OCI-LY7 (cell line): ENCODE data around the gene CDK5RAP3. TPM values are rescaled to one million over a fixed set of nuclear protein-coding genes. Genes with fewer than 3 reads are reported as not detected.

Experiments used
- BruUV-seq: library from RNA; stranded (reverse); fragments of 400-500 nt; replicated peaks from 2 replicates; lab custom pipeline; 2021; lab: Mats Ljungman, UMichigan
- CTCF ChIA-PET: fragments of 300-600 bp; sonication (Branson Sonifier 250); formaldehyde crosslinking; loops from one replicate; lab custom pipeline; 2022; ENCODE audit warnings: antibody characterized with exemption; ENCODE audit not compliant: unreplicated experiment; lab: Charles Lee
- POLR2A ChIA-PET: fragments of 300-600 bp; sonication (Branson Sonifier 250); formaldehyde crosslinking; loops from one replicate; lab custom pipeline; 2022; ENCODE audit warnings: antibody characterized with exemption; lab: Charles Lee
- DNase-seq: peaks from one replicate; pipeline ENCODE4 v3.0.0-alpha.2; 2015; ENCODE audit warnings: low spot score
- H2AFZ ChIP-seq: fragments of 200-600 bp; sonication (generic), shearing (Covaris generic); 2 replicates; pipeline ENCODE4 v1.6.1; 2014; ENCODE audit warnings: mild to moderate bottlenecking, antibody characterized with exemption, low read length, moderate library complexity
- H3K27ac ChIP-seq: fragments of 200-600 bp; sonication (generic); 2 replicates; pipeline ENCODE4 v1.5.1; 2014; ENCODE audit warnings: mixed run types, low read depth, mild to moderate bottlenecking, moderate library complexity, low read length, inconsistent platforms; ENCODE audit not compliant: poor library complexity, severe bottlenecking
- H3K36me3 ChIP-seq: fragments of 200-600 bp; sonication (generic); 2 replicates; pipeline ENCODE4 v1.6.1; 2014; ENCODE audit warnings: mild to moderate bottlenecking, antibody characterized with exemption, low read length, moderate library complexity, mixed read lengths; ENCODE audit not compliant: insufficient read depth
- H3K4me1 ChIP-seq: fragments of 200-600 bp; sonication (generic); 2 replicates; pipeline ENCODE4 v1.5.1; 2014; ENCODE audit warnings: mild to moderate bottlenecking, low read length; ENCODE audit not compliant: insufficient read depth, poor library complexity, severe bottlenecking
- H3K4me2 ChIP-seq: fragments of 200-600 bp; sonication (generic); 2 replicates; pipeline ENCODE4 v1.6.1; 2014; ENCODE audit warnings: mild to moderate bottlenecking, low read length
- H3K4me3 ChIP-seq: fragments of 200-600 bp; sonication (generic); 2 replicates; pipeline ENCODE4 v1.5.1; 2014; ENCODE audit warnings: mild to moderate bottlenecking, low read depth, low read length; ENCODE audit not compliant: poor library complexity, severe bottlenecking
- H3K79me2 ChIP-seq: fragments of 200-600 bp; sonication (generic); 2 replicates; pipeline ENCODE4 v1.6.1; 2016; ENCODE audit warnings: low read depth, mild to moderate bottlenecking, low read length, moderate library complexity, mixed read lengths; ENCODE audit not compliant: insufficient read depth
- H3K9me2 ChIP-seq: fragments of 200-600 bp; sonication (generic); 2 replicates; pipeline ENCODE4 v1.6.1; 2016; ENCODE audit warnings: mild to moderate bottlenecking, low read length, mixed read lengths; ENCODE audit not compliant: insufficient read depth
- H3K9me3 ChIP-seq: fragments of 200-600 bp; sonication (generic); 2 replicates; pipeline ENCODE4 v1.6.1; 2014; ENCODE audit warnings: mild to moderate bottlenecking, mixed run types, low read length, mixed read lengths
- H4K20me1 ChIP-seq: fragments of 200-600 bp; sonication (generic); 2 replicates; pipeline ENCODE4 v1.6.1; 2014; ENCODE audit warnings: mild to moderate bottlenecking, antibody characterized with exemption, low read length, moderate library complexity, mixed read lengths; ENCODE audit not compliant: insufficient read depth
- EZH2phosphoT487 ChIP-seq: fragments of 200-600 bp; sonication (generic); IDR thresholded peaks from 2 replicates; pipeline ENCODE4 v1.6.1; 2018; ENCODE audit warnings: low read depth, borderline replicate concordance, mild to moderate bottlenecking, mixed run types, antibody characterized with exemption, low read length, moderate library complexity, mixed read lengths
- intact Hi-C: fragments of 100-400 bp; cut with micrococcal nuclease; formaldehyde crosslinking; loops from one replicate; pipeline ENCODE4 v1.10.0; 2022; ENCODE audit not compliant: unreplicated experiment
- total RNA-seq, 2 experiments: library from RNA; depleted of rRNA in 1 of 2; stranded (reverse); fragments of >200 nt in 1 of 2; shearing (Covaris generic) in 1 of 2; gene quantifications; 2 replicates each; pipeline ENCODE4 v1.2.3, GENCODE V29; 2014 to 2022
- TF ChIP-seq, protein P1 (sequence below): fragments of 200-600 bp; sonication (generic); conservative IDR thresholded peaks from 2 replicates; pipeline ENCODE4 v1.5.1; 2014; ENCODE audit warnings: mild to moderate bottlenecking, antibody characterized with exemption, low read length, moderate library complexity, mixed read lengths

The CDK5RAP3 gene
- total RNA-seq, 2 experiments from 2014 or later = 241 to 256 TPM

GRCh38 chr17:47955497-47956461, 15.1 kb upstream of the CDK5RAP3 start:
- Histone ChIP-seq H4K20me1 (no peaks in the 10 kb centered on the region), H2AFZ (no peak overlapping the region), H3K36me3 (no peaks in the 10 kb centered on the region), H3K4me1 (no peaks in the 10 kb centered on the region), H3K4me2 (no peak overlapping the region), H3K4me3 (no peak overlapping the region), H3K27ac (no peak overlapping the region), H3K79me2 (no peaks in the 10 kb centered on the region), H3K9me2 (no peaks in the 10 kb centered on the region), H3K9me3 (no peaks in the 10 kb centered on the region)
- TF ChIP-seq, protein P1, sequence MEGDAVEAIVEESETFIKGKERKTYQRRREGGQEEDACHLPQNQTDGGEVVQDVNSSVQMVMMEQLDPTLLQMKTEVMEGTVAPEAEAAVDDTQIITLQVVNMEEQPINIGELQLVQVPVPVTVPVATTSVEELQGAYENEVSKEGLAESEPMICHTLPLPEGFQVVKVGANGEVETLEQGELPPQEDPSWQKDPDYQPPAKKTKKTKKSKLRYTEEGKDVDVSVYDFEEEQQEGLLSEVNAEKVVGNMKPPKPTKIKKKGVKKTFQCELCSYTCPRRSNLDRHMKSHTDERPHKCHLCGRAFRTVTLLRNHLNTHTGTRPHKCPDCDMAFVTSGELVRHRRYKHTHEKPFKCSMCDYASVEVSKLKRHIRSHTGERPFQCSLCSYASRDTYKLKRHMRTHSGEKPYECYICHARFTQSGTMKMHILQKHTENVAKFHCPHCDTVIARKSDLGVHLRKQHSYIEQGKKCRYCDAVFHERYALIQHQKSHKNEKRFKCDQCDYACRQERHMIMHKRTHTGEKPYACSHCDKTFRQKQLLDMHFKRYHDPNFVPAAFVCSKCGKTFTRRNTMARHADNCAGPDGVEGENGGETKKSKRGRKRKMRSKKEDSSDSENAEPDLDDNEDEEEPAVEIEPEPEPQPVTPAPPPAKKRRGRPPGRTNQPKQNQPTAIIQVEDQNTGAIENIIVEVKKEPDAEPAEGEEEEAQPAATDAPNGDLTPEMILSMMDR = no peak
- TF ChIP-seq EZH2phosphoT487 = no peak
- intact Hi-C loops = no loop called here
- POLR2A ChIA-PET = no interaction called here
- CTCF ChIA-PET = interaction anchor here (1.0 kb wide), 1 partner anchor 14 kb away, joined by 3 read pairs; no protein-coding TSS in a partner anchor
- no TSS peak for BruUV-seq
- DNase-seq = no peak

- DNase-seq = no peak
- H3K79me2 ChIP-seq = no peaks in the 10 kb centered on the region
- H3K9me3 ChIP-seq = no peaks in the 10 kb centered on the region
- CTCF ChIA-PET = interaction anchor here (0.6 kb wide), 1 partner anchor 14 kb away, joined by 6 read pairs; the partner anchor contains the start of gene CDK5RAP3
- H3K4me1 ChIP-seq = no peaks in the 10 kb centered on the region
- TF ChIP-seq EZH2phosphoT487 = no peak
- TF ChIP-seq, protein P1 = no peak
- H3K27ac ChIP-seq = no peak overlapping the region
- H3K4me3 ChIP-seq = no peak overlapping the region
- no peaks in the 10 kb centered on the region for H3K9me2 ChIP-seq
- H3K4me2 ChIP-seq = no peak overlapping the region
- no peaks in the 10 kb centered on the region for H3K36me3 ChIP-seq
- no peaks in the 10 kb centered on the region for H4K20me1 ChIP-seq
- intact Hi-C loops = no loop called here
- H2AFZ ChIP-seq = no peak overlapping the region
- BruUV-seq = no TSS peak
- POLR2A ChIA-PET = no interaction called here
Measured at GRCh38 chr17:47956791-47957590, 13.9 kb upstream of the CDK5RAP3 start.
